Measurements from ENCODE around the gene ARFGAP1. TPM values are rescaled to one million over a fixed set of nuclear protein-coding genes. Genes with fewer than 3 reads are reported as not detected.

The ARFGAP1 gene
- total RNA-seq, 1 donor from 2014 or later: 93.6 TPM

DNA sequence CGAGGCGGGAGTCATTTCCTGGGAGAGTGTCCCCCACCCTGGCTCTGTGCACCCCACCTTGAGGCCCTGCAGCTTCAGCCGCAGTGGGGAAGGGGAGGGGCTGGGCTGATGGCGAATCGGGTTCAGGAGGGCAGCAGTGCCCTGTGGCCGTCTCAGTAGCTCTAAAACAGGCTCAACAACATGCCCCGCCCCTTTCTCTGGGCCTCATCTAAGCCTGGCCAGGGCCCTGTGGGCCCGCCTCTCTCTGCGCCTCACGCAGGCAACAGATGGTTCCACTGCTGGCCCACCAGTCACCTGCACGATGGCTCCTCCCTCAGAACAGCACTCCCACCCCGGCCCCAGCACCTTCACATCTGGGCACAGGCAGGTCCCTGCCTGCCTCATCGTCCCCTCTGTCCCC lies 58.3 kb downstream of the ARFGAP1 start:
- DNase-seq: no peak
- H3K4me3 Mint-ChIP-seq (ENCODE audit: unreplicated experiment): no peak overlapping the region
- H3K4me1 Mint-ChIP-seq (ENCODE audit: low read depth, unreplicated experiment): no peaks in the 10 kb centered on the region
- peaks cover 20% of the 10 kb centered on the region for H3K36me3 Mint-ChIP-seq (ENCODE audit: unreplicated experiment)
- no peak overlapping the region for H3K27ac Mint-ChIP-seq (ENCODE audit: unreplicated experiment)
- H3K9me3 Mint-ChIP-seq (ENCODE audit: unreplicated experiment): peaks cover 11% of the 10 kb centered on the region
- H3K27me3 Mint-ChIP-seq (ENCODE audit: unreplicated experiment): peaks cover 9% of the 10 kb centered on the region
- no peak for TF ChIP-seq CTCF (IDR thresholded peaks at IDR 0.05; ENCODE audit: partially characterized antibody, unreplicated experiment)

- Mint-ChIP-seq H3K27ac (ENCODE audit: unreplicated experiment) (peak overlapping the region; percentile 48), H3K4me3 (ENCODE audit: unreplicated experiment) (no peak overlapping the region), H3K4me1 (ENCODE audit: low read depth, unreplicated experiment) (peaks cover 4% of the 10 kb centered on the region), H3K36me3 (ENCODE audit: unreplicated experiment) (peaks cover 25% of the 10 kb centered on the region), H3K27me3 (ENCODE audit: unreplicated experiment) (peaks cover 11% of the 10 kb centered on the region), H3K9me3 (ENCODE audit: unreplicated experiment) (peaks cover 11% of the 10 kb centered on the region)
- no peak for TF ChIP-seq CTCF (IDR thresholded peaks at IDR 0.05; ENCODE audit: partially characterized antibody, unreplicated experiment)
- DNase-seq: no peak
Measured at GRCh38 chr20:63331741-63332400, 59.3 kb downstream of the ARFGAP1 start.

DNA sequence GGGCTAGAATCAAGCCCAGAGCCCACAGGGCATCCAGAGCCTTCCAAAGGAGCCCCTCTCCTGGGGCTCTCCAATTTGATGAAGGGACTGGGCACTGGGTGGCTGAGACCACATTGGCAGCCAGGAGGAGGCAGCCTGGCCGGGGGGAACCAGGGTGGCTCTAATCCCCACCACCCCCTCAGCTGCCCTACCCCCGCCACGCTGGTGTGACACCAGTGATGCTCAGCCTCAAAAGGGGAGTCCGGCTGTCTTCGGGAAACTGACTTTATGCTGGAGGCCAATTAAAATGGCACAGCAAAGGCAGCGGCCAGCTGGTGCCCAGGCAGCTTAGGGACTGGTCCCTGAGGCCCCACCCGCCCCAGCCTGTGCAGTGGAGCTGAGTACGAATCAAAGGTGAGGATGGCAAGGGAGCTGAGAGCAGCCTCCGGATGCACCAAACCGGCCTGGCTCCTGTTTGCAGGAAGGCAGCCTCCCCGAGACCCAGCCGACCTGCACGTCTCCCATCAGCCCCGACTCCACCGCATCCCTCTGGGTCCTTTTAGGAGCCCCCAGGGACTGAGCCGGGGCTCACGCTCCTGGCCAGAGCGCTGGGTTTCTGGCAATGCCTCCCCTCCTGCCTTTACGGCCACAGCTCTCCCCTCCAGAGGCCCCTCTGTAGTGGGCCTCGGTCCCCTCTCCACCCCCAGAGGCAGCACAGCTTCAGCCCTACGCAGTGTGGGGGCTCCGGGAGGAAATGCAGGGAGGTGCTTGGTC lies 60.1 kb downstream of the ARFGAP1 start:
- no peak for TF ChIP-seq CTCF (IDR thresholded peaks at IDR 0.05; ENCODE audit: partially characterized antibody, unreplicated experiment)
- Mint-ChIP-seq H3K9me3 (ENCODE audit: unreplicated experiment) (peaks cover 10% of the 10 kb centered on the region), H3K4me1 (ENCODE audit: low read depth, unreplicated experiment) (peaks cover 10% of the 10 kb centered on the region), H3K4me3 (ENCODE audit: unreplicated experiment) (no peak overlapping the region), H3K27me3 (ENCODE audit: unreplicated experiment) (peaks cover 11% of the 10 kb centered on the region), H3K36me3 (ENCODE audit: unreplicated experiment) (peaks cover 27% of the 10 kb centered on the region), H3K27ac (ENCODE audit: unreplicated experiment) (no peak overlapping the region)
- no peak for DNase-seq

DNA sequence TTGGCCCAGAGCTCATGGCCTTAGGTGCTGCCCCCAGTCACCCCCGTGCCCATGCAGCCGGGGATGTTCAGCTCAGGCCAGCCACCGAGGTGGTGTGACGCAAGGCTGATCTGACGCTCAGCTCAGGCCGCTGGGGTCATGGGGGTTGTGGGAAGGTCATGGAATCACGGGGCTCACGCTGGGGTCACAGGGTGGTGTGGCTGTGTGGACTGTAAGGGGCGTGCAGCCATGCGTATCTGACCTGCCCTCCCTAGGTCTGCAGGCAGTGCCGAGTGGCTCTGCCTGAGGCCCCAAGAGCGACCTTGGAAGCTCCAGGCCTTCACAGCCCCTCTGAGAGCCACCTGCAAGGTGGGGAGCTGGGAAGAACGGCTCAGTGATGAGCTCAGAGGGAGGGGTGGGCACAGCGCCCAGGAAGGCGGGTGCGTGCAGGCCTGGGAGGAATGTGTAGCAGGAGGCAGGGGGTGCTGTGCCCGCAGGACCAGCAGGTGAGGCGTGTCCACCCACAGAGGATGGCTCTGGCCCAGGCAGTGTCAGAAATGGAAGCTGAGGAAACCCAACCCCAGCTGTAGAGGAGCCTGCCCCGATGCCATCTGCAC lies 60.7 kb downstream of the ARFGAP1 start:
- H3K4me3 Mint-ChIP-seq (ENCODE audit: unreplicated experiment): no peak overlapping the region
- no peak overlapping the region for H3K27ac Mint-ChIP-seq (ENCODE audit: unreplicated experiment)

More for the DNA sequence above, 60.7 kb downstream of the ARFGAP1 start:
- Mint-ChIP-seq H3K36me3 (ENCODE audit: unreplicated experiment) (peaks cover 27% of the 10 kb centered on the region), H3K9me3 (ENCODE audit: unreplicated experiment) (peaks cover 10% of the 10 kb centered on the region), H3K4me1 (ENCODE audit: low read depth, unreplicated experiment) (peaks cover 13% of the 10 kb centered on the region), H3K27me3 (ENCODE audit: unreplicated experiment) (peaks cover 13% of the 10 kb centered on the region)
- DNase-seq: no peak
- no peak for TF ChIP-seq CTCF (IDR thresholded peaks at IDR 0.05; ENCODE audit: partially characterized antibody, unreplicated experiment)

Measured in glutamatergic neuron (in vitro differentiated cells).